ENCODE data around the gene CCDC7. TPM values are rescaled to one million over a fixed set of nuclear protein-coding genes. Genes with fewer than 3 reads are reported as not detected.
"Not testable (repeated sequence)": the region's sequence is repeated elsewhere in the genome, so short reads cannot be mapped to it uniquely, and the experiment has no call there.

CCDC7 gene
- total RNA-seq, 8 experiments from 2014 or later = 4.1 to 59.0 (median 19.5) TPM

- in situ Hi-C loops (cut with MboI; ENCODE audit: low pct_unique_long_range_greater_than_20kb in 2 of 9, low sequenced_read_pairs in 9 of 9, unreplicated experiment in 9 of 9) = no loop called here
- peaks cover 5 to 6% of the 10 kb centered on the region in 2 donors for H3K4me1 ChIP-seq (replicated peaks in 1 of 2)
- H3K4me3 ChIP-seq = no peak overlapping the region
- H3K27ac ChIP-seq = no peak overlapping the region
- ATAC-seq (replicated peaks in 6 of 8) = no peak
- 0 to 80% (median 73%) methylated on average over 1 of the region's 3 CpGs; no CpG with 5 or more reads in 4 of the 10 experiments for WGBS, 10 experiments
Measured at GRCh38 chr10:32890444-32890843, 444.5 kb downstream of the CCDC7 start.

- in situ Hi-C loops (cut with MboI; ENCODE audit: low pct_unique_long_range_greater_than_20kb in 2 of 9, low sequenced_read_pairs in 9 of 9, unreplicated experiment in 9 of 9) = no loop called here
- ATAC-seq (replicated peaks in 6 of 8) = no peak
- 33 to 100% (median 83%) methylated on average over 1 to 5 of the region's 8 CpGs; no CpG with 5 or more reads in 2 of the 10 experiments for WGBS, 10 experiments
Measured at GRCh38 chr10:32891261-32891660, 445.3 kb downstream of the CCDC7 start.

DNA sequence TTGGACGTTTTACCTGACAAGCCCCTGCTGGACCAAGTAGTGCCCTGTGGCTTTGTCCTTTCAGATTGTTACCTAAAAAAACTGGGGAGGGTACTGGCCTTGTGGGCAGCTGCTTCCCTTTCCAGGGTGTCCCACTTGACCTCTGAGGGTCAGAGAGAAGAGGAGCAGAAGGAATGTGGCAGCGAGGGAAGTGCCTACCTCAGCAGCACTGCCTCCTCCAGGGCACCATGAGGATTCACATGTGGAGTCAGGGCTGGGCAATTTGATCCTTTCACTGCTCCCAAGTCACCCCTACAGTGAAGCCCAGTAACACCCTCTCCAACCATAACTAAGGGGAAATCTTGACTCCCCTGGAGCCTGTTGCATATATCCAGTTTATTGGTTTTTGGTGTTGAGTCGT lies 447.5 kb downstream of the CCDC7 start:
- peak in 4 of 8 experiments; percentile 31 to 47 (median 36) for ATAC-seq (replicated peaks in 6 of 8)
- in situ Hi-C loops (cut with MboI; ENCODE audit: low pct_unique_long_range_greater_than_20kb in 2 of 9, low sequenced_read_pairs in 9 of 9, unreplicated experiment in 9 of 9) = no loop called here
- WGBS, 10 experiments = 33 to 88% (median 67%) methylated on average over 1 to 3 of the region's 3 CpGs; no CpG with 5 or more reads in 1 of the 10 experiments
- H3K4me1 ChIP-seq (replicated peaks in 1 of 2) = peaks cover 5 to 6% of the 10 kb centered on the region in 2 donors
- no peak overlapping the region for H3K4me3 ChIP-seq
- H3K27ac ChIP-seq = no peak overlapping the region

More at GRCh38 chr10:32891261-32891660, 445.3 kb downstream of the CCDC7 start:
- no peak overlapping the region for H3K4me3 ChIP-seq
- H3K4me1 ChIP-seq (replicated peaks in 1 of 2) = peaks cover 5 to 6% of the 10 kb centered on the region in 2 donors
- H3K27ac ChIP-seq = no peak overlapping the region

DNA sequence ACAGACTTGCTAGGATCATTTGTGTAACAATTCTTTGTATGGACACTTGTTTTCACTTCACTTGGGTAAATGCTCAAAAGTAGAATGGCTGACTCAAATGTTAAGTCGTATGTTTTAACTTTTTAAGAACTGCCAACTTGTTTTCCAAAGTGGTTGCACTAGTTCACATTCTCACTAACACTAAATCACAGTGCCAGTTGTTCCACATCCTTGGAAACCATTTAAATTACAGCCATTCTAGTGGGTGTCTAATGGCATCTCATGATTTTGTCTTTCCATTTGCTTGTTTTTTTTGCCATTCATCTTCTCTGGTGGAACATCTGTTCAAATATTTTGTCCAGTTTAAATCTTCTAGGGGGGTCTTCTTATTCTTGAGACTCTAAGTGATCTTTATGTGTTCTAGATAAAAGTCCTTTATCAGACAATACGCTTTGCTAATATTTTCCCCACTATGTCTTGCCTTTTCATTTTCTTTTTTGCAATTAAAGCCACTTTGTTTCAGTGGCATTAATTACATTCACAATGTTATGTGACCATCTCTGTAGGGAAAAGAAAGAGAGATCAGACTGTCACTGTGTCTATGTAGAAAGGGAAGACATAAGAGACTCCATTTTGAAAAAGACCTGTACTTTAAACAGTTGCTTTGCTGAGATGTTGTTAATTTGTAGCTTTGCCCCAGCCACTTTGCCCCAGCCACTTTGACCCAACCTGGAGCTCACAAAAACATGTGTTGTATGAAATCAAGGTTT lies 448.1 kb downstream of the CCDC7 start:
- 67 to 100% (median 90%) methylated on average over 1 to 2 of the region's 2 CpGs; no CpG with 5 or more reads in 1 of the 10 experiments for WGBS, 10 experiments
- in situ Hi-C loops (cut with MboI; ENCODE audit: low pct_unique_long_range_greater_than_20kb in 2 of 9, low sequenced_read_pairs in 9 of 9, unreplicated experiment in 9 of 9) = no loop called here
- H3K27ac ChIP-seq = no peak overlapping the region
- H3K4me3 ChIP-seq = no peak overlapping the region
- H3K4me1 ChIP-seq (replicated peaks in 1 of 2) = peaks cover 5 to 6% of the 10 kb centered on the region in 2 donors
- ATAC-seq (replicated peaks in 6 of 8) = peak in 1 of 8 experiments; percentile 55

DNA sequence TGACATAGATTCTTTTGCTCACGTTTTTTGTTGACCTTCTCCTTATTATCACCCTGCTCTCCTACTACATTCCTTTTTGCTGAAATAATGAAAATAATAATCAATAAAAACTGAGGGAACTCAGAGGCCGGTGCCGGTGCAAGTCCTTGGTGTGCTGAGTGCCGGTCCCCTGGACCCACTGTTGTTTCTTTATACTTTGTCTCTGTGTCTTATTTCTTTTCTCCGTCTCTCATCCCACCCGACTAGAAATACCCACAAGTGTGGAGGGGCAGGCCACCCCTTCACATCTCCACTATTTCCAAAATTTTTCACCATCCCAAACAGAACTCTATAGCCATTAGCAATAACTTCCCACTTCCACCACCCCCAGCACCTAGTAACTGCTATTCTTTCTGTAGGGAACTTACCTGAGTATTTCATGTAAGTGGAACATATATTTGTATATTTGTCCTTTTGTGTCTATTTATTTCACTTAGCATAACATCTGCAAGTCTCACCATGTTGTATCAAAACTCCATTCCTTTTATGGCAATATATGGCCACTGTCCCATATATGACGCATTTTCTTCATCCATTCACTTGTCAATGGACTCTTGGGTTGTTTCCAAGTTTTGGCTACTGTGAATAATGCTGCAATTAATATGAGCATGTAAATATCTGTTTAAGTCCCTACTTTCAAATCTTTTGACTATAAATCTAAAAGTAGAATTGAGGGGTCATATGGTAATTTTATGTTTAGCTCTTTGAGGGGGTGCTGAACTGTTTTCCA lies 449.4 kb downstream of the CCDC7 start:
- ATAC-seq (replicated peaks in 6 of 8); H3K27ac ChIP-seq; H3K4me1 ChIP-seq (replicated peaks in 1 of 2); in situ Hi-C loops (cut with MboI; ENCODE audit: low pct_unique_long_range_greater_than_20kb in 2 of 9, low sequenced_read_pairs in 9 of 9, unreplicated experiment in 9 of 9); H3K4me3 ChIP-seq: not testable (repeated sequence)
- 75 to 100% (median 100%) methylated on average over 1 to 5 of the region's 7 CpGs; no CpG with 5 or more reads in 1 of the 10 experiments for WGBS, 10 experiments

GRCh38 chr10:32901815-32902214 lies 455.9 kb downstream of the CCDC7 start:
- no peaks in the 10 kb centered on the region for H3K4me1 ChIP-seq (replicated peaks in 1 of 2)
- H3K4me3 ChIP-seq = no peak overlapping the region
- in situ Hi-C loops (cut with MboI; ENCODE audit: low pct_unique_long_range_greater_than_20kb in 2 of 9, low sequenced_read_pairs in 9 of 9, unreplicated experiment in 9 of 9) = no loop called here
- H3K27ac ChIP-seq = no peak overlapping the region
- no peak for ATAC-seq (replicated peaks in 6 of 8)
- 81 to 100% (median 94%) methylated on average over 1 to 9 of the region's 9 CpGs for WGBS, 10 experiments

DNA sequence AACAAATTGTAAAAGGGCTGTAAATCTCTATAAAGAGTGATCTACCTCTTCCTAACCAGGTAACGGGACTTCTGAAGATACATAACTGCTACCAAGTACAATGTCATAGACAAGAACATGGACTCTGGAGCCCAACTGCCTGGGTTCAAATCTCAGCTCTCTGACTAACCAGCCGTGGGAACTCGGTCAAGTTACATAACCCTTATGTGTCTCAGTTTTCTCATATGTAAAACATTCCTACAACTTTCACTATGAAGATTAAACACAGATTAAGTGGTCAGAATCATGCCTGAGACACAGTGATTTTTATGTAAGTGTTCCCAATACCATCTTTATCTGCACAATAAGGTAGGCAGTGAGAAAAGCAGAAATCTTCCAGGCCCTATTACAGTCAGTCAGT lies 459.5 kb downstream of the CCDC7 start:
- no peak for ATAC-seq (replicated peaks in 6 of 8)
- no peaks in the 10 kb centered on the region for H3K4me1 ChIP-seq (replicated peaks in 1 of 2)
- WGBS, 10 experiments = 30 to 100% (median 98%) methylated on average over 1 to 3 of the region's 3 CpGs; no CpG with 5 or more reads in 2 of the 10 experiments
- no peak overlapping the region for H3K4me3 ChIP-seq
- in situ Hi-C loops (cut with MboI; ENCODE audit: low pct_unique_long_range_greater_than_20kb in 2 of 9, low sequenced_read_pairs in 9 of 9, unreplicated experiment in 9 of 9) = no loop called here
- no peak overlapping the region for H3K27ac ChIP-seq

DNA sequence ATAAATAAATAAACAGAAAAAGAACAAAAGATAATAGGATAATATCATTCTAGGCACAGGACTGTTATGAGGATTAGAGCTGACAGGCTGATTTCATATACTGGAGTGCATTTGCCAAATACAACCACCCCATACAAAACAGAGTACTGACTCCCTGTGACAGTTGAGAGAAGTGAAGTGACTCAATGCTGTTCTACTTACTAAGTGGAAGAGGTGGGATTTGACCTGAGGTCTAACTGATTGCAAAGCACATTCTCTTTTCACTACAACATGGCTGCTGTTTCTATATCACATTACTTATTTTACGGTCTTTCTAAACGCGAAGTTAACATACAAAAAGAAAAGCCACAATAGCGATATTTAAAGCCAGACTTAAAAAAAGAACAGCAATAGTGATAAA lies 460.7 kb downstream of the CCDC7 start:
- no peak for ATAC-seq (replicated peaks in 6 of 8)
- in situ Hi-C loops (cut with MboI; ENCODE audit: low pct_unique_long_range_greater_than_20kb in 2 of 9, low sequenced_read_pairs in 9 of 9, unreplicated experiment in 9 of 9) = no loop called here
- Histone ChIP-seq H3K4me1 (replicated peaks in 1 of 2) (no peaks in the 10 kb centered on the region), H3K27ac (no peak overlapping the region), H3K4me3 (no peak overlapping the region)
- 67 to 100% (median 82%) methylated on average over 3 to 4 of the region's 4 CpGs for WGBS, 10 experiments

- no peak overlapping the region for H3K4me3 ChIP-seq
- ATAC-seq (replicated peaks in 6 of 8) = peak in 1 of 8 experiments; percentile 20
- in situ Hi-C loops (cut with MboI; ENCODE audit: low pct_unique_long_range_greater_than_20kb in 2 of 9, low sequenced_read_pairs in 9 of 9, unreplicated experiment in 9 of 9) = no loop called here
- no peaks in the 10 kb centered on the region for H3K4me1 ChIP-seq (replicated peaks in 1 of 2)
- H3K27ac ChIP-seq = no peak overlapping the region
- 11 to 100% (median 71%) methylated on average over 1 of the region's 1 CpG; no CpG with 5 or more reads in 2 of the 10 experiments for WGBS, 10 experiments
Measured at GRCh38 chr10:32909456-32909855, 463.5 kb downstream of the CCDC7 start.

GRCh38 chr10:32909970-32910369 lies 464.0 kb downstream of the CCDC7 start:
- H3K4me3 ChIP-seq; ATAC-seq (replicated peaks in 6 of 8); H3K4me1 ChIP-seq (replicated peaks in 1 of 2); in situ Hi-C loops (cut with MboI; ENCODE audit: low pct_unique_long_range_greater_than_20kb in 2 of 9, low sequenced_read_pairs in 9 of 9, unreplicated experiment in 9 of 9); H3K27ac ChIP-seq: not testable (repeated sequence)
- WGBS, 10 experiments = 70 to 100% (median 91%) methylated on average over 1 to 3 of the region's 7 CpGs; no CpG with 5 or more reads in 1 of the 10 experiments

DNA sequence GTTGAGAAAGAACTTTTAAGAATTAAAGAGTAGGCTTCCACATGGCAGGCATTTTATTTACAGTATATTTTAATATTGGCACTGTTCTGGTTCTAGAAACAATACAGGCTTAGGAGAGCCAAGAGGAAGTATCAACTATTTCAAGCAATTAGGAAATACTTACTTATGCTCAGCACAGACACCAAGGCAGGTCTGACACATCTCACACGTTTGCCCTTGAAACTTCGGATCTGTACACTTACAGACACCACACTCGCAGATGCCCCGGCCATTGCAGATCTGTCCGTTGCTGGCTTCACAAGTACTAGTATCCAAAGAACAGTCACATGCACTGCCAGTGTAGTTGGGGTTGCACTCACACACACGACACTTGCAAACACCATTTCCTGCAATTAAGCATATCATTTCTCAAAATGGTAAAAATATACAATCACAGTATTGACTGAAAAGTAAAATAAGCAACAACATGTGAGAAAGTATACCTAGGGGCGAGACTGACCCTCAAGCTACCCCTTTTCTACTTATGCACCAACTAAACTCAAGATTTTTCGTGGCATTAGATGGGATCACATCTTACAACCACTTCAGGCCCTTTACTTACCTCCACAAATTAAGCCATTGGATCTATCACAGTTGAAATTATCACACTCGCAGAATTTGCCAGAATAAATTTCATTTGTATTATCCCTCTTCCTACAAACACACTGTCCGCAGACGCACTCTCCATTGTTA lies 465.5 kb downstream of the CCDC7 start:
- Histone ChIP-seq H3K4me3 (no peak overlapping the region), H3K27ac (no peak overlapping the region), H3K4me1 (replicated peaks in 1 of 2) (no peaks in the 10 kb centered on the region)
- in situ Hi-C loops (cut with MboI; ENCODE audit: low pct_unique_long_range_greater_than_20kb in 2 of 9, low sequenced_read_pairs in 9 of 9, unreplicated experiment in 9 of 9) = no loop called here
- 87 to 100% (median 98%) methylated on average over 3 to 7 of the region's 11 CpGs for WGBS, 10 experiments
- ATAC-seq (replicated peaks in 6 of 8) = no peak

DNA sequence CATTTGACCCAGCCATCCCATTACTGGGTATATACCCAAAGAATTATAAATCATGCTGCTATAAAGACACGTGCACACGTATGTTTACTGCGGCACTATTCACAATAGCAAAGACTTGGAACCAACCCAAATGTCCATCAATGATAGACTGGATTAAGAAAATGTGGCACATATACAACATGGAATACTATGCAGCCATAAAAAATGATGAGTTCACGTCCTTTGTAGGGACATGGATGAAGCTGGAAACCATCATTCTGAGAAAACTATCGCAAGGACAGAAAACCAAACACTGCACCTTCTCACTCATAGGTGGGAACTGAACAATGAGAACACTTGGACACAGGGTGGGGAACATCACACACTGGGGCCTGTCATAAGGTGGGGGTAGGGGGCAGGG lies 471.9 kb downstream of the CCDC7 start:
- H3K4me3 ChIP-seq; H3K27ac ChIP-seq; ATAC-seq (replicated peaks in 6 of 8); in situ Hi-C loops (cut with MboI; ENCODE audit: low pct_unique_long_range_greater_than_20kb in 2 of 9, low sequenced_read_pairs in 9 of 9, unreplicated experiment in 9 of 9); H3K4me1 ChIP-seq (replicated peaks in 1 of 2): not testable (repeated sequence)
- WGBS, 10 experiments = no CpG with 5 or more reads among the region's 5 CpGs

- ATAC-seq (replicated peaks in 6 of 8) = no peak
- H3K4me3 ChIP-seq = no peak overlapping the region
- H3K27ac ChIP-seq = no peak overlapping the region
- in situ Hi-C loops (cut with MboI; ENCODE audit: low pct_unique_long_range_greater_than_20kb in 2 of 9, low sequenced_read_pairs in 9 of 9, unreplicated experiment in 9 of 9) = no loop called here
- H3K4me1 ChIP-seq (replicated peaks in 1 of 2) = no peaks in the 10 kb centered on the region
- WGBS, 10 experiments = 64 to 100% (median 94%) methylated on average over 1 to 2 of the region's 2 CpGs
Measured at GRCh38 chr10:32922170-32922569, 476.2 kb downstream of the CCDC7 start.

All from motor neuron (in vitro differentiated cells).